Breast epithelium (tissue), 4 donors: ENCODE results near the gene HUS1. TPM values are rescaled to one million over a fixed set of nuclear protein-coding genes. Genes with fewer than 3 reads are reported as not detected.

Experiments
- DNase-seq, 2 donors: peaks; one replicate each; pipeline ENCODE4 v3.0.0-alpha.2; 2019; ENCODE audit warnings: low spot score in 2 of 2
- H3K27ac ChIP-seq, 2 donors: fragments of 200-600 bp; sonication (generic) in 1 of 2; one replicate each; pipeline ENCODE4 v1.5.1; 2016 to 2019; ENCODE audit warnings: mild to moderate bottlenecking in 1 of 2
- H3K27me3 ChIP-seq, 2 donors: fragments of 200-600 bp; sonication (generic) in 1 of 2; one replicate each; pipeline versions ENCODE4 v1.5.1 to v1.6.0; 2017 to 2019; ENCODE audit warnings: control low read depth in 1 of 2, mild to moderate bottlenecking in 1 of 2
- H3K36me3 ChIP-seq: fragments of 200-600 bp; one replicate; pipeline ENCODE4 v1.5.1; 2019
- H3K4me1 ChIP-seq, 2 donors: fragments of 200-600 bp; sonication (generic); one replicate each; pipeline ENCODE4 v1.5.1; 2016 to 2019; ENCODE audit warnings: control low read depth in 1 of 2
- H3K4me3 ChIP-seq, 3 donors: fragments of 200-600 bp; sonication (generic); 1 replicate in 2 of 3; 2 replicates in 1 of 3; pipeline ENCODE4 v1.5.1; 2016 to 2019; ENCODE audit warnings: mild to moderate bottlenecking in 3 of 3, moderate library complexity in 2 of 3
- H3K9me3 ChIP-seq, 2 donors: fragments of 200-600 bp; sonication (generic) in 1 of 2; one replicate each; pipeline ENCODE4 v1.5.1; 2016 to 2019; ENCODE audit warnings: control low read depth in 1 of 2
- POLR2A ChIP-seq: fragments of 450-650 bp; IDR thresholded peaks from one replicate; pipeline ENCODE4 v1.6.1; 2016; ENCODE audit warnings: antibody characterized with exemption, mild to moderate bottlenecking, moderate library complexity
- POLR2AphosphoS5 ChIP-seq, 3 donors: sonication (generic); formaldehyde crosslinking; IDR thresholded peaks; one replicate each; pipeline ENCODE4 v1.6.1; 2017; ENCODE audit warnings: antibody characterized with exemption in 3 of 3
- intact Hi-C: fragments of 100-400 bp; cut with DNase I; formaldehyde crosslinking; loops from one replicate; pipeline ENCODE4 v1.15.1; 2023; ENCODE audit warnings: low total_unique reads
- total RNA-seq, 3 donors: library from RNA; depleted of rRNA; stranded (reverse); fragments of >200 nt; gene quantifications; one replicate each; pipeline ENCODE4 v1.1.0, GENCODE V29; 2016
- TF ChIP-seq, protein P1 (sequence below), 3 donors: fragments of 450-650 bp; IDR thresholded peaks; one replicate each; pipeline ENCODE4 v1.5.1; 2016 to 2017; ENCODE audit warnings: antibody characterized with exemption in 3 of 3, mild to moderate bottlenecking in 3 of 3, moderate library complexity in 3 of 3

Gene HUS1
- total RNA-seq, 3 donors from 2014 or later, result 26.5 to 46.2 (median 31.5) TPM

DNA sequence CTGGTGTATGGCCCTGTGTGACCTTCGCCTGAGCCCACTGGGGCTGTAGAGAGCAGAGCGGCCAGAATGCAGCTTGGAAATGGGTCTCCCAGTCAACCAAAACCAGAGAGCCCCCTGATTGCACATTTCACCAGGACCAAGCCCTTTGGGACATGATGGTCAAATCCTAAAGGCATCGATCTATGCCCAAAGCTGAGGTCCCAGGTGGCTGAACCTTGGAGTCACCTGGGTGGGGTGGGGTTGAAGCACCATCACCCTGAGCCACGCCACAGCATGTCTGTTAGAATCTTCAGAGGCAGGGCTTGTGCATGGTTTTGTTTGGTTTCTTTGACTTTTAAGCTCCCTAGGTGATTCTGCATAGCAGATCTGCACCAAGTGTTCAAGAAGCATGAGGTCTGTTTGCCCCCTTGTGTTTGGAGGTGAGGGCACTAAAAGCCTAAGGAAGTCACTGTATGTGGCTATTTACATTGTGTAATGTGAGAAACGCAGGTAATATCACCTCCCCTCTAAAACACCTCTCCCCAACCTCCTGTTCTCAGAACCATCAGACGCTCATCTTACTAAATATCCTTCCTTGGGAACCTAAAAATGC is 40.7 kb downstream of the HUS1 start:
- intact Hi-C loops, result no loop called here
- Histone ChIP-seq H3K27me3 (no peaks in the 10 kb centered on the region), H3K27ac (no peak overlapping the region), H3K9me3 (no peaks in the 10 kb centered on the region), H3K4me3 (no peak overlapping the region), H3K4me1 (no peaks in the 10 kb centered on the region), H3K36me3 (no peaks in the 10 kb centered on the region)
- DNase-seq, result no peak
- TF ChIP-seq, protein P1, sequence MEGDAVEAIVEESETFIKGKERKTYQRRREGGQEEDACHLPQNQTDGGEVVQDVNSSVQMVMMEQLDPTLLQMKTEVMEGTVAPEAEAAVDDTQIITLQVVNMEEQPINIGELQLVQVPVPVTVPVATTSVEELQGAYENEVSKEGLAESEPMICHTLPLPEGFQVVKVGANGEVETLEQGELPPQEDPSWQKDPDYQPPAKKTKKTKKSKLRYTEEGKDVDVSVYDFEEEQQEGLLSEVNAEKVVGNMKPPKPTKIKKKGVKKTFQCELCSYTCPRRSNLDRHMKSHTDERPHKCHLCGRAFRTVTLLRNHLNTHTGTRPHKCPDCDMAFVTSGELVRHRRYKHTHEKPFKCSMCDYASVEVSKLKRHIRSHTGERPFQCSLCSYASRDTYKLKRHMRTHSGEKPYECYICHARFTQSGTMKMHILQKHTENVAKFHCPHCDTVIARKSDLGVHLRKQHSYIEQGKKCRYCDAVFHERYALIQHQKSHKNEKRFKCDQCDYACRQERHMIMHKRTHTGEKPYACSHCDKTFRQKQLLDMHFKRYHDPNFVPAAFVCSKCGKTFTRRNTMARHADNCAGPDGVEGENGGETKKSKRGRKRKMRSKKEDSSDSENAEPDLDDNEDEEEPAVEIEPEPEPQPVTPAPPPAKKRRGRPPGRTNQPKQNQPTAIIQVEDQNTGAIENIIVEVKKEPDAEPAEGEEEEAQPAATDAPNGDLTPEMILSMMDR (IDR thresholded peaks at IDR 0.05), result no peak
- TF ChIP-seq POLR2A (no peak), POLR2AphosphoS5 (IDR thresholded peaks at IDR 0.05) (no peak)

DNA sequence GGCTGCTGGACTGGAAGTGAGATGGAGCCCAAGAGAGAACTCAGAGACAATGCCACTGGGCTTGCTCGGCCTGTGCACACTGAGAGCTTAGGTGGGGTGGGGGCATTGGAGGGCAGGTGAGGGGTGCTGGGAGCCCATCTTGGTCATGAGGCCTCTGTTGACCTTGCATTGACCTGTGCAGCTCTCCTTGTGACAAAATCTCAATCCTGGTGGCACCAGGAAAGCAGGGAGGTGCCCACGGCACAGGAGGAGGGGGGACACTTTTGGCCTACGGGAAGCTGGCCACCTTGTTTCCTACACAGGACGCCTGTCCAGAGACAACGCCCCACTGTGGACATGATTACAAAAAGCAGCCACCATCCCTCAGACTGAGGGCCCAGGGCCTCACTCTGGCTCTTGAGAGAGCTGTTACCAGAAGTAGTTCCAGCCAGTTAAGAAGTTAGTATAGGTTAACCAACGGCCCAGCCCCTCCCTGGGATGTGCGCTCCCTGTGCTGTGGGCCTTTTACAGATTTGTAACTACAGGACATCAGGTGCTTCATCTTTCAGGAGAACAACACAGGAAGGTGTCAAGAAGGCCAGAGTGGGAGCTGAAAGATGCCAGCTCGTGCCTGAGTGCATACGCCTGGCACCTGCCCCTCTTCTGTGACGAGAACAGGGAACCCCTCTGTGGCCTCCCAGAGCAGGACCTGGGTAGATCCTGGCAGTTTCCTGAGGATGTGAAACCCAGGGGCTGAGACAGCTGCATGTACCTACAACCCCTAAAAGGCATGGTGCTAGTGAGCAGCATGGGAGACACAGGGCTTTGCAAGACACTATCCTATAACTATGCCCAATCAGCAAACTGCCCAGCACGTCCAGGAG is 41.5 kb downstream of the HUS1 start:
- no peaks in the 10 kb centered on the region for H3K27me3 ChIP-seq
- TF ChIP-seq POLR2A (no peak), POLR2AphosphoS5 (IDR thresholded peaks at IDR 0.05) (no peak)
- TF ChIP-seq, protein P1 (IDR thresholded peaks at IDR 0.05), result no peak
- H3K9me3 ChIP-seq, result no peaks in the 10 kb centered on the region
- H3K27ac ChIP-seq, result no peak overlapping the region
- no peak overlapping the region for H3K4me3 ChIP-seq
- no peaks in the 10 kb centered on the region for H3K4me1 ChIP-seq
- no peak for DNase-seq
- intact Hi-C loops, result no loop called here
- H3K36me3 ChIP-seq, result no peaks in the 10 kb centered on the region

DNA sequence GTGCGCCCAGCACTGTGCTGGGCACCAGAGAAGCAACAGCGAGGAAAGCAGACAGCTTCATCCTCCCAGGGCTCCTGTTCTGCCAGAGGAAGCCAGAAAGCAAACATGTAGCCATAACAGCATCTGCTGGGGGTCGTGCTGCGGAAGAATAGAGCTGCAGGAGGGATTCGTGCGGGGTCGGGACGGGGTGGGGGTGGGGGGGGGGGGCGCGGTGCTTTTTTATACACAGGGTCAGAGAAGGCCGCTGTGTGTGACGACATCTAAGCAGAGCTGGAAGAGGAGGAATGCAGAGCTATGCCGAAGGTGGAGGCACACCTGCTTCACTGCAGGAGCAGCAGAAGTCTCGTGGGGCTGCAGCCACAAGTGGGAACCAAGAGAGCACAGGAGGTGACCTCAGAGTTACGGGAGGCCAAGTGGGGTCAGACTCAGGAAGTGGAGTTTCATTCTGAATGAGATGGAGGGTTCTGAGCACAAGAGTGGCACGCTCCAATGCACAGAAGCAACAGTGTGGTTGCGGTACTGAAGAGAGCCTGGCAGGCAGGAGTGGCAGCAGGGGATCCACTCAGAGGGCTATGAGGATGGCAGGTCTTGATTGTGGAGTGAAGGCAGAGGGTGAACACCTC is 42.2 kb downstream of the HUS1 start:
- Histone ChIP-seq H3K36me3 (no peaks in the 10 kb centered on the region), H3K4me3 (no peak overlapping the region), H3K27me3 (no peaks in the 10 kb centered on the region), H3K9me3 (no peaks in the 10 kb centered on the region), H3K4me1 (no peaks in the 10 kb centered on the region), H3K27ac (no peak overlapping the region)
- DNase-seq, result no peak
- intact Hi-C loops, result no loop called here
- TF ChIP-seq POLR2A (no peak), POLR2AphosphoS5 (IDR thresholded peaks at IDR 0.05) (no peak)
- TF ChIP-seq, protein P1 (IDR thresholded peaks at IDR 0.05), result no peak

DNA sequence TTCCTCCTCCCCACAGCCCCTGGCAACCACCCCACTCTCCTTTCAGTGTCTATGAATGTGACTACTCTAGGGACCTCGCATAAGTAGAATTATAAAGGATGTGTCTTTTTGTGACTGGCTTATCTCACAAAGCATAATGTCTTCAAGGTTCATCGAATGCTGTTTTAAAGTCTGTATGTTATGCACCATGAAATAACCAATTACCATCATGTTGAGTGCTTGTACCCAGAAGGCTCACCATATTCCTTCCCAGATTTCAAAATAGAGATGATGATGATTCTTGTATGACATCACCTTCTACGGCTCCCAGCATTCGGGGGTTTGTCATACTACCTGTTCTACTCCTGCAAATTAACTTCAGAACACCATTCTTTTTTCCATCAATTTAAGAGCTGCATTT is 43.1 kb downstream of the HUS1 start:
- Histone ChIP-seq H3K4me1 (no peaks in the 10 kb centered on the region), H3K27ac (no peak overlapping the region), H3K4me3 (no peak overlapping the region), H3K27me3 (no peaks in the 10 kb centered on the region), H3K9me3 (no peaks in the 10 kb centered on the region), H3K36me3 (no peaks in the 10 kb centered on the region)
- DNase-seq, result no peak
- TF ChIP-seq, protein P1 (IDR thresholded peaks at IDR 0.05), result no peak
- TF ChIP-seq POLR2AphosphoS5 (IDR thresholded peaks at IDR 0.05), result no peak
- no peak for TF ChIP-seq POLR2A
- intact Hi-C loops, result no loop called here

DNA sequence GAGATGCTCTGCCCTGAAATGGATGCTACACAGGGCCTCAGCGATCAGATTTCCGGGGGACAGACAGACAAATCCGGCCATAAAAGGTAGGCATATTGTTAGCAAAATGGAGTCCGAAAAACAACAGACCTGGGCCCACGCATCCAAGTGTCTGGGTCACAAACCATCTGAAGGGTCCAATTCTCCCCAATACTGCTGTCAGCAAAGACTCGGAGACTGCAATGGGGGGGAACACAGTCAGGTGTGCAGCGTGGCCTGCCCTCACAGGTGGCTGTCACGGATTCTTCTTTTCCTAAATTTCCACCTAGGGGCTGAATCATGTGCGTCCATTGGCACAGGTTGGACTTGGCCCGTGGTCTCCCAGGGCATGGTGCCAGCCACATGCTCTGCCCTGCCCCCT is 44.1 kb downstream of the HUS1 start:
- no peaks in the 10 kb centered on the region for H3K27me3 ChIP-seq
- no peak overlapping the region for H3K27ac ChIP-seq
- H3K4me1 ChIP-seq, result no peaks in the 10 kb centered on the region
- TF ChIP-seq POLR2AphosphoS5 (IDR thresholded peaks at IDR 0.05) (no peak), POLR2A (no peak)
- TF ChIP-seq, protein P1 (IDR thresholded peaks at IDR 0.05), result no peak
- H3K9me3 ChIP-seq, result no peaks in the 10 kb centered on the region
- no peak overlapping the region for H3K4me3 ChIP-seq
- no peak for DNase-seq
- H3K36me3 ChIP-seq, result no peaks in the 10 kb centered on the region
- intact Hi-C loops, result no loop called here
